Body of pancreas (tissue), 4 donors: ENCODE measurements around the gene ELOVL6.

Source experiments
- POLR2A ChIP-seq, 3 donors: fragments of 450-650 bp; IDR thresholded peaks; one replicate each; pipeline ENCODE4 v1.6.1; 2016; ENCODE audit warnings: antibody characterized with exemption in 3 of 3, mild to moderate bottlenecking in 2 of 3
- TF ChIP-seq, protein P1 (sequence below), 7 experiments: fragments of 450-650 bp in 4 of 7; fragments of 200-600 bp in 3 of 7; sonication (generic) in 3 of 7; IDR thresholded peaks; one replicate each; pipeline ENCODE4 v1.5.1; 2016 to 2019; ENCODE audit warnings: antibody characterized with exemption in 7 of 7

DNA sequence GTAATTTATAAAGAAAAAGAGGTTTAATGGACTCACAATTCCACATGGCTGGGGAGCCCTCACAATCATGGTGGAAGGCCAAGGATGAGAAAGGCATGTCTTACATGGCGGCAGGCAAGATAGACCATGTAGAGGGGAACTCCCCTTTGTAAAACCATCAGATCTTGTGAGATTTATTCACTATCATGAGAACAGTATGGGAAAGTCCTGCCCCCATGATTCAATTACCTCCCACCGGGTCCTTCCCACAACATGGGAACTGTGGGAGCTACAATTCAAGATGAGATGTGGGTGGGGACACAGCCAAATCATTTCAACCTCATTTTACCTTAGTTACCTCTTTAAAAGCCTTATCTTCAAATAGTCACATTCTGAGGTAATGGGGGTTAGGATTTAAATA lies 30.9 kb upstream of the ELOVL6 start:
- TF ChIP-seq POLR2A (IDR thresholded peaks at IDR 0.05): no peak
- TF ChIP-seq, protein P1, sequence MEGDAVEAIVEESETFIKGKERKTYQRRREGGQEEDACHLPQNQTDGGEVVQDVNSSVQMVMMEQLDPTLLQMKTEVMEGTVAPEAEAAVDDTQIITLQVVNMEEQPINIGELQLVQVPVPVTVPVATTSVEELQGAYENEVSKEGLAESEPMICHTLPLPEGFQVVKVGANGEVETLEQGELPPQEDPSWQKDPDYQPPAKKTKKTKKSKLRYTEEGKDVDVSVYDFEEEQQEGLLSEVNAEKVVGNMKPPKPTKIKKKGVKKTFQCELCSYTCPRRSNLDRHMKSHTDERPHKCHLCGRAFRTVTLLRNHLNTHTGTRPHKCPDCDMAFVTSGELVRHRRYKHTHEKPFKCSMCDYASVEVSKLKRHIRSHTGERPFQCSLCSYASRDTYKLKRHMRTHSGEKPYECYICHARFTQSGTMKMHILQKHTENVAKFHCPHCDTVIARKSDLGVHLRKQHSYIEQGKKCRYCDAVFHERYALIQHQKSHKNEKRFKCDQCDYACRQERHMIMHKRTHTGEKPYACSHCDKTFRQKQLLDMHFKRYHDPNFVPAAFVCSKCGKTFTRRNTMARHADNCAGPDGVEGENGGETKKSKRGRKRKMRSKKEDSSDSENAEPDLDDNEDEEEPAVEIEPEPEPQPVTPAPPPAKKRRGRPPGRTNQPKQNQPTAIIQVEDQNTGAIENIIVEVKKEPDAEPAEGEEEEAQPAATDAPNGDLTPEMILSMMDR (IDR thresholded peaks at IDR 0.05): no peak
